CD4-positive, alpha-beta memory T cell (primary cell): Measurements from ENCODE around the gene JMJD4. TPM values are rescaled to one million over a fixed set of nuclear protein-coding genes. Genes with fewer than 3 reads are reported as not detected.

Experiments used
- CTCF ChIA-PET: fragments of 350-600 bp; sonication (Branson Sonifier 250); formaldehyde crosslinking; loops from one replicate; lab custom pipeline; 2021; ENCODE audit warnings: inconsistent platforms; ENCODE audit not compliant: partially characterized antibody; lab: Charles Lee
- POLR2A ChIA-PET: fragments of 350-600 bp; sonication (Branson Sonifier 250); formaldehyde crosslinking; loops from one replicate; lab custom pipeline; 2021; ENCODE audit not compliant: partially characterized antibody; lab: Charles Lee
- DNase-seq, 5 donors: peaks; one replicate each; pipeline versions ENCODE4 v3.0.0 to v3.0.0-alpha.2; 2020 to 2022; ENCODE audit warnings: mixed read lengths in 1 of 5
- H3K27ac ChIP-seq: one replicate; pipeline ENCODE4 v1.7.0; 2013; ENCODE audit warnings: low read depth, low read length
- H3K27me3 ChIP-seq: 2 replicates; pipeline ENCODE4 v1.7.0; 2013; ENCODE audit warnings: mild to moderate bottlenecking, low read length, moderate library complexity; ENCODE audit not compliant: insufficient read depth
- H3K36me3 ChIP-seq: 2 replicates; pipeline ENCODE4 v1.7.0; 2013; ENCODE audit warnings: mild to moderate bottlenecking, low read length, moderate library complexity; ENCODE audit not compliant: insufficient read depth
- H3K4me1 ChIP-seq: 2 replicates; pipeline ENCODE4 v1.7.0; 2013; ENCODE audit warnings: mild to moderate bottlenecking, low read length, moderate library complexity; ENCODE audit not compliant: insufficient read depth
- H3K4me3 ChIP-seq, 2 donors: one replicate each; pipeline ENCODE4 v1.7.0; 2013; ENCODE audit warnings: low read length in 2 of 2, mild to moderate bottlenecking in 1 of 2
- H3K9me3 ChIP-seq, 2 donors: one replicate each; pipeline ENCODE4 v1.7.0; 2013; ENCODE audit warnings: low read length in 2 of 2, control low read depth in 1 of 2; ENCODE audit not compliant: control insufficient read depth in 1 of 2
- H3K27ac Mint-ChIP-seq, 7 donors: one replicate each; pipeline ENCODE4 v1.8.0; 2020 to 2021; ENCODE audit warnings: mixed read lengths in 7 of 7, mild to moderate bottlenecking in 6 of 7, inconsistent platforms in 3 of 7, moderate library complexity in 3 of 7
- H3K27me3 Mint-ChIP-seq, 2 donors: one replicate each; pipeline ENCODE4 v1.8.0; 2020 to 2021; ENCODE audit warnings: mixed read lengths in 2 of 2
- H3K36me3 Mint-ChIP-seq, 2 donors: one replicate each; pipeline ENCODE4 v1.8.0; 2020 to 2021; ENCODE audit warnings: mixed read lengths in 2 of 2, inconsistent platforms in 1 of 2, mild to moderate bottlenecking in 1 of 2
- H3K4me1 Mint-ChIP-seq, 4 donors: one replicate each; pipeline ENCODE4 v1.8.0; 2020 to 2021; ENCODE audit warnings: mixed read lengths in 4 of 4, mild to moderate bottlenecking in 1 of 4
- H3K4me3 Mint-ChIP-seq, 8 donors: one replicate each; pipeline ENCODE4 v1.8.0; 2020 to 2021; ENCODE audit warnings: mixed read lengths in 8 of 8, mild to moderate bottlenecking in 7 of 8, moderate library complexity in 6 of 8, inconsistent platforms in 3 of 8
- H3K9me3 Mint-ChIP-seq, 8 donors: one replicate each; pipeline ENCODE4 v1.8.0; 2020 to 2021; ENCODE audit warnings: mixed read lengths in 8 of 8, mild to moderate bottlenecking in 5 of 8, inconsistent platforms in 3 of 8, moderate library complexity in 1 of 8
- intact Hi-C: fragments of 100-400 bp; cut with micrococcal nuclease; formaldehyde crosslinking; loops from one replicate; pipeline ENCODE4 v1.15.1; 2023
- polyA plus RNA-seq, 2 donors: library from polyadenylated mRNA; unstranded; fragments of 300-500 nt; fragmentation: Illumina TruSeq; gene quantifications; one replicate each; pipeline ENCODE4 v1.2.3, GENCODE V29; 2021
- total RNA-seq, 2 experiments: library from RNA; stranded (reverse); gene quantifications; one replicate each; pipeline ENCODE4 v1.2.3, GENCODE V29; 2021

JMJD4 gene
- total and polyA plus RNA-seq, 4 experiments from 2014 or later, result 22.6 to 34.1 (median 29.7) TPM

DNA sequence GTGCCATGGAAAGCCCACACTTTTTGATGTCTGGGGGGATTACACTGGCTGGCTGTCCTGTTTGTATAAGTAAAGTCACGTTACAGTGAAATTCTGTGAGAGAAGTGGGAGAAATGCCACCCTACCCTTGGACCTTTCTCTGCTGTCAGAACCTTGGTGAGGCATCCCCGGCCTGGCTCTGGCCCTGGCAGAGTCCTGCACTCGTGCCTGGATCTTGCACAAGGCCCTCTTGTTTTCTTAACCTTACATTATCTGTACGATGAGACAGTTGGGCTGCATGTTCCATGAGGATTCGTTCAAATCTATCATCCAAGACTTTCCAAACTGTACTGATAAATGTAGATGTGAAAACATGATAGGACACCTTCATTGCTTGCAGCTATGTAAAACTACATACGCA is 11.6 kb upstream of the JMJD4 start:
- Mint-ChIP-seq H3K27me3 (no peaks in the 10 kb centered on the region), H3K36me3 (peaks cover 15 to 24% of the 10 kb centered on the region in 2 donors), H3K9me3 (no peaks in the 10 kb centered on the region), H3K4me1 (peaks cover 33 to 75% (median 53%) of the 10 kb centered on the region in 4 donors), H3K4me3 (peak overlapping the region in 2 of 8 donors; percentile 26 to 29), H3K27ac (peak overlapping the region in 6 of 7 donors; percentile 18 to 82 (median 68))
- H3K27ac ChIP-seq, result no peak overlapping the region
- H3K4me1 ChIP-seq, result peaks cover 59% of the 10 kb centered on the region
- intact Hi-C loops, result no loop called here
- no peaks in the 10 kb centered on the region for H3K9me3 ChIP-seq
- H3K4me3 ChIP-seq, result no peak overlapping the region
- no peaks in the 10 kb centered on the region for H3K27me3 ChIP-seq
- peaks cover 23% of the 10 kb centered on the region for H3K36me3 ChIP-seq
- ChIA-PET POLR2A (no interaction called here), CTCF (no interaction called here)
- no peak for DNase-seq

DNA sequence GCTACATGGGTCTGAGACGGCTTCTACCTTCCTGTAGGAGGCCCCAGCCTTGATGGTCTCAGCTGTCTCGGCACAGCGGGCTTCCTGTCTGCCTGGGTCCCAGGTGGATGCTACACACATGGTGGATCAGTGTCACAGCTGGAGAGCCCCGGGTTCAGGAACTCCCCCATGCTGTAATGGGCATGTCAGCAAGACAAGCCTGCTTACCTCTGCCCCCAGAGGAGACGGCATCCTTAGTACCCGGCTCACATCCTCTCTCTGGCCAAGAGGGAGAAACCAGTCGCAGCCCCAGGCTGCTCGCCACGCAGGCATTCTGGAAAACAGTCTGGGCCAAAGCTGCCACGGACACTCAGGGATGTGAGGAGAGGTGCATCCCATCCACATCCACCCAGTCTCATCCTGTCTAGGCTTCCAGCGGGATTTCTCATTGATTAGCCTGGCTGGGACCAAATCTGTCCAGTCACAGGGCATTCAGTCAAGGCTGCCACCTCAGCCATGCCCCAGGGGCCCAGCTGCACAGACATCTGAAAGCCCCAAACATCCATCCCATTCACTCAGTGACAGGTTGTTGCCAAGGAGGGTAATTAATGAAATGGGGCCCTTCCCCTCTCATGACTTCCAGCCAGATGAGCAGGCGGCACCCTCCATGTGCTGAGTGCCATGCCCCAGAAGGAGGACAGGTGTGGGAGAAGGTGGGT is 10.6 kb upstream of the JMJD4 start:
- H3K4me1 Mint-ChIP-seq, result peaks cover 36 to 76% (median 57%) of the 10 kb centered on the region in 4 donors
- H3K9me3 Mint-ChIP-seq, result no peaks in the 10 kb centered on the region
- Histone ChIP-seq H3K4me1 (peaks cover 59% of the 10 kb centered on the region), H3K4me3 (no peak overlapping the region), H3K36me3 (peaks cover 22% of the 10 kb centered on the region), H3K9me3 (no peaks in the 10 kb centered on the region), H3K27me3 (no peaks in the 10 kb centered on the region), H3K27ac (no peak overlapping the region)
- H3K27ac Mint-ChIP-seq, result peak overlapping the region in 2 of 7 donors; percentile 8 to 70
- H3K4me3 Mint-ChIP-seq, result peak overlapping the region in 1 of 8 donors; percentile 49
- no peaks in the 10 kb centered on the region for H3K27me3 Mint-ChIP-seq
- H3K36me3 Mint-ChIP-seq, result peaks cover 12 to 17% of the 10 kb centered on the region in 2 donors
- POLR2A ChIA-PET, result interaction anchor here (0.7 kb wide), 1 partner anchor 10 kb away, joined by 3 read pairs; the partner anchor contains the start of genes JMJD4 and SNAP47
- CTCF ChIA-PET, result interaction anchor here (1.0 kb wide), 1 partner anchor 48 kb away, joined by 3 read pairs; no protein-coding TSS in a partner anchor
- intact Hi-C loops, result no loop called here
- DNase-seq, result no peak

DNA sequence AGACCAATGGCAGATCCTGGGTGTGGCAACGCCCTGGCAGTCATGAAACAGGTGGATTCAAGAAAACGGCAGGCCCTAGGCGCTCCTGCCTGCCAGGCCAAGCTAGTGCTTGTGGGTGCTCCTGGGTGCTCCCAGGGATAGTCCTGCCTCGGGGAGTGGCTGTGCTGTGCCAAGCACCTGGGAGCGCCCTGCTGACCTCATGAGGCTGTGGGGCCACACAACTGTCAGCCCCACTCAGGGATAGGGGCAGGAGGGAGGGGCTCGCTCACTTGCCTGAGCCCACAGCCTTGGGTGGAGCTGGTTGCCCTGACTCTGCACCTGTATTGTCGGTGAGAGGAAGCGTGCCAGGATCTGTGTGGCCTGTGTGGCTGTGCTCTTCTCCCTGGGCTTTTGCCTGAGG is 9.6 kb upstream of the JMJD4 start:
- Mint-ChIP-seq H3K4me1 (peaks cover 44 to 83% (median 65%) of the 10 kb centered on the region in 4 donors), H3K4me3 (peak overlapping the region in 1 of 8 donors; percentile 0), H3K9me3 (no peaks in the 10 kb centered on the region), H3K27ac (peak overlapping the region; percentile 5 to 83 (median 54)), H3K36me3 (peaks cover 11 to 17% of the 10 kb centered on the region in 2 donors), H3K27me3 (no peaks in the 10 kb centered on the region)
- DNase-seq, result no peak
- no peaks in the 10 kb centered on the region for H3K27me3 ChIP-seq
- H3K36me3 ChIP-seq, result peaks cover 12% of the 10 kb centered on the region
- H3K27ac ChIP-seq, result no peak overlapping the region
- intact Hi-C loops, result no loop called here
- H3K9me3 ChIP-seq, result no peaks in the 10 kb centered on the region
- CTCF ChIA-PET, result interaction anchor here (0.9 to 1.2 kb wide), 3 partner anchors 10 to 264 kb away, joined by 3 read pairs; partner anchors contain the start of genes JMJD4 and SNAP47
- peaks cover 61% of the 10 kb centered on the region for H3K4me1 ChIP-seq
- POLR2A ChIA-PET, result no interaction called here
- H3K4me3 ChIP-seq, result no peak overlapping the region

- H3K36me3 ChIP-seq, result peaks cover 7% of the 10 kb centered on the region
- H3K27me3 Mint-ChIP-seq, result peaks cover 0 to 1% of the 10 kb centered on the region in 2 donors
Measured at GRCh38 chr1:227742738-227743715, 7.9 kb upstream of the JMJD4 start.

DNA sequence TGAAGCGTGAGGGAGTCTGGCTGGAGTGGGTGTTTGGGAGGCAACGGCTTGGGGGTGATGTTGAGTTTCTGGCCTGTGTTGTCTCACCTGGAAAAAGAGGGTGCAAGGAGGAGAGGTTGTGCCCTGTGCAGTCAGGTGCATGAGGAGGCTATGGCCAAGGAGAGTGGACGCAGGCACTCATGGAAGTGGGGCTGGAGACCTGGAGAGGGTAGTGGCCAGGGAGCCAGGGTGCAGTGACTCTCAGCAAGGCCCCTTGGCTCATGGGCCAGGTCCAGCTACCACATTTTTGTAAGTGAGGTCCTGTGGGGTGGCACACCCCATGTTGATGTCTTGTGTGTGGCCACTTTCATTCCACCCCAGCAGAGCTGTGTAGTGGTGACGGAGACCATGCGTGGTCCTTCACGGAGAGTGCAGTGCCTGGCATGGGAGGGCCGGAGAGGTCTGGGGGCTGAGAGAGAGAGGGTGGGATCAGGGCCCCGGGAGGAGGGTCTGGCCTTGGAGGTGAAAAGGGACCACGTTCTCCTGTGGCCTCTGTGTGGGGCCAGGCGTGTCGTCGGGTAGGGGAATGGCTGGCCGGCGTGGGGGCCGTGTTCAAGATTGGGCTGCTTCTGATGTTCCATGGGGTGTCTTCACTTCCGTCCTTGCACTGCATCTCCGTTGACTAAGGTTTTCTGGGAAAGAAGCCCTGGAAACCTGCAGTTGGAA is 6.2 kb upstream of the JMJD4 start:
- Mint-ChIP-seq H3K36me3 (peaks cover 0 to 2% of the 10 kb centered on the region in 2 donors), H3K4me1 (peaks cover 35 to 79% (median 59%) of the 10 kb centered on the region in 4 donors), H3K27me3 (peaks cover 0 to 1% of the 10 kb centered on the region in 2 donors), H3K4me3 (peak overlapping the region in 1 of 8 donors; percentile 35), H3K27ac (peak overlapping the region in 4 of 7 donors; percentile 43 to 94 (median 64)), H3K9me3 (no peaks in the 10 kb centered on the region)
- no peak overlapping the region for H3K4me3 ChIP-seq
- POLR2A ChIA-PET, result no interaction called here
- CTCF ChIA-PET, result no interaction called here
- intact Hi-C loops, result no loop called here
- H3K9me3 ChIP-seq, result no peaks in the 10 kb centered on the region
- H3K27me3 ChIP-seq, result no peaks in the 10 kb centered on the region
- no peak for DNase-seq
- H3K4me1 ChIP-seq, result peaks cover 39% of the 10 kb centered on the region
- H3K27ac ChIP-seq, result no peak overlapping the region
- H3K36me3 ChIP-seq, result peaks cover 4% of the 10 kb centered on the region

More at GRCh38 chr1:227742738-227743715, 7.9 kb upstream of the JMJD4 start:
- H3K4me3 Mint-ChIP-seq, result no peak overlapping the region
- intact Hi-C loops, result no loop called here
- H3K27ac Mint-ChIP-seq, result peak overlapping the region in 1 of 7 donors; percentile 48
- POLR2A ChIA-PET, result interaction anchor here (0.6 kb wide), 1 partner anchor 8 kb away, joined by 3 read pairs; the partner anchor contains the start of genes JMJD4 and SNAP47
- Histone ChIP-seq H3K27ac (no peak overlapping the region), H3K27me3 (no peaks in the 10 kb centered on the region), H3K4me3 (no peak overlapping the region), H3K9me3 (no peaks in the 10 kb centered on the region), H3K4me1 (peaks cover 44% of the 10 kb centered on the region)
- H3K36me3 Mint-ChIP-seq, result peaks cover 3 to 6% of the 10 kb centered on the region in 2 donors
- DNase-seq, result no peak
- CTCF ChIA-PET, result interaction anchor here (1.2 kb wide), 1 partner anchor 8 kb away, joined by 3 read pairs; the partner anchor contains the start of genes JMJD4 and SNAP47
- H3K4me1 Mint-ChIP-seq, result peaks cover 35 to 82% (median 57%) of the 10 kb centered on the region in 4 donors
- H3K9me3 Mint-ChIP-seq, result no peaks in the 10 kb centered on the region

GRCh38 chr1:227740401-227740960 is 5.4 kb upstream of the JMJD4 start:
- no peak overlapping the region for H3K4me3 ChIP-seq
- intact Hi-C loops, result no loop called here
- CTCF ChIA-PET, result no interaction called here
- H3K27me3 Mint-ChIP-seq, result peaks cover 0 to 1% of the 10 kb centered on the region in 2 donors
- POLR2A ChIA-PET, result no interaction called here
- H3K9me3 ChIP-seq, result no peaks in the 10 kb centered on the region
- no peak for DNase-seq
- H3K4me1 ChIP-seq, result peaks cover 43% of the 10 kb centered on the region
- no peaks in the 10 kb centered on the region for H3K27me3 ChIP-seq
- H3K36me3 ChIP-seq, result no peaks in the 10 kb centered on the region
- H3K27ac ChIP-seq, result no peak overlapping the region
- H3K36me3 Mint-ChIP-seq, result peaks cover 0 to 2% of the 10 kb centered on the region in 2 donors
- H3K4me3 Mint-ChIP-seq, result no peak overlapping the region
- H3K27ac Mint-ChIP-seq, result peak overlapping the region in 6 of 7 donors; percentile 11 to 77 (median 70)
- H3K4me1 Mint-ChIP-seq, result peaks cover 38 to 79% (median 61%) of the 10 kb centered on the region in 4 donors
- H3K9me3 Mint-ChIP-seq, result no peaks in the 10 kb centered on the region
